HepG2 (cell line): ENCODE data around the gene SLC39A8. TPM values are rescaled to one million over a fixed set of nuclear protein-coding genes. Genes with fewer than 3 reads are reported as not detected.

Source experiments
- BCL6 ChIP-seq: IDR thresholded peaks from 2 replicates; pipeline ENCODE4 v1.6.1; 2016; ENCODE audit warnings: missing genetic modification reagents, missing compliant biosample characterization
- EEA1 ChIP-seq: sonication (generic); formaldehyde crosslinking; IDR thresholded peaks from 2 replicates; pipeline ENCODE4 v1.5.1; 2020; ENCODE audit warnings: mild to moderate bottlenecking, missing genetic modification reagents, borderline replicate concordance
- EED ChIP-seq: sonication (generic); formaldehyde crosslinking; IDR thresholded peaks from 2 replicates; pipeline ENCODE4 v1.5.0; 2020; ENCODE audit warnings: mild to moderate bottlenecking, missing genetic modification reagents
- HNRNPK ChIP-seq: fragments of 200-400 bp; formaldehyde crosslinking; IDR thresholded peaks from 2 replicates; pipeline ENCODE4 v1.6.1; 2018; ENCODE audit warnings: low read length, low read depth, moderate library complexity, mild to moderate bottlenecking; ENCODE audit not compliant: poor library complexity, severe bottlenecking
- HOXA9 ChIP-seq: sonication (generic); formaldehyde crosslinking; IDR thresholded peaks from 2 replicates; pipeline ENCODE4 v1.8.1; 2022; ENCODE audit warnings: missing genetic modification reagents, mild to moderate bottlenecking, moderate library complexity, borderline replicate concordance
- MAFF ChIP-seq: IDR thresholded peaks from 2 replicates; pipeline ENCODE4 v1.6.1; 2011; ENCODE audit warnings: low read depth, low read length, improper control_type of control experiment
- MBNL3 ChIP-seq: fragments of 250-450 bp; sonication (Bioruptor Pico); conservative IDR thresholded peaks from 2 replicates; pipeline ENCODE4 v1.8.0; 2022; ENCODE audit warnings: mild to moderate bottlenecking, inconsistent platforms
- MTA3 ChIP-seq: sonication (generic); formaldehyde crosslinking; IDR thresholded peaks from 2 replicates; pipeline ENCODE4 v1.4.0; 2020; ENCODE audit warnings: missing genetic modification reagents
- MYNN ChIP-seq: sonication (generic); formaldehyde crosslinking; IDR thresholded peaks from 2 replicates; pipeline ENCODE4 v1.4.0; 2020; ENCODE audit warnings: mild to moderate bottlenecking, low read depth, missing genetic modification reagents
- MZF1 ChIP-seq: sonication (generic); formaldehyde crosslinking; IDR thresholded peaks from 2 replicates; pipeline ENCODE4 v1.8.1; 2023; ENCODE audit warnings: mild to moderate bottlenecking, missing genetic modification reagents, borderline replicate concordance
- NCOR1 ChIP-seq: fragments of 200-600 bp; sonication (generic); IDR thresholded peaks from 2 replicates; pipeline ENCODE4 v1.7.0; 2017; ENCODE audit warnings: antibody characterized with exemption, low read length, borderline replicate concordance
- RXRA ChIP-seq: sonication (generic); formaldehyde crosslinking; IDR thresholded peaks from 2 replicates; pipeline ENCODE4 v1.5.1; 2020; ENCODE audit warnings: missing genetic modification reagents
- RXRB ChIP-seq: IDR thresholded peaks from 2 replicates; pipeline ENCODE4 v1.6.1; 2016; ENCODE audit warnings: borderline replicate concordance, missing genetic modification reagents, missing compliant biosample characterization
- SP1 ChIP-seq, 2 experiments: fragments of 450-650 bp in 1 of 2; sonication (generic) in 1 of 2; formaldehyde crosslinking in 1 of 2; IDR thresholded peaks; 2 replicates each; pipeline versions ENCODE4 v1.4.0 to v1.6.1; 2016 to 2020; ENCODE audit warnings: missing genetic modification reagents in 1 of 2
- THYN1 ChIP-seq: sonication (generic); formaldehyde crosslinking; IDR thresholded peaks from 2 replicates; pipeline ENCODE4 v1.8.1; 2023; ENCODE audit warnings: low read depth, mild to moderate bottlenecking, moderate library complexity, missing genetic modification reagents, borderline replicate concordance
- TOE1 ChIP-seq: sonication (generic); formaldehyde crosslinking; IDR thresholded peaks from 2 replicates; pipeline ENCODE4 v1.4.0; 2020; ENCODE audit warnings: mild to moderate bottlenecking, missing genetic modification reagents
- ZC3H4 ChIP-seq: sonication (generic); formaldehyde crosslinking; IDR thresholded peaks from 2 replicates; pipeline ENCODE4 v1.4.0; 2020; ENCODE audit warnings: missing genetic modification reagents, borderline replicate concordance
- ZFAT ChIP-seq: sonication (generic); formaldehyde crosslinking; conservative IDR thresholded peaks from 2 replicates; pipeline ENCODE4 v1.8.1; 2023; ENCODE audit warnings: missing genetic modification reagents, inconsistent platforms
- ZFP36 ChIP-seq: fragments of 150-350 bp; IDR thresholded peaks from 2 replicates; pipeline ENCODE4 v1.6.1; 2018; ENCODE audit warnings: borderline replicate concordance, low read length, low read depth; ENCODE audit not compliant: partially characterized antibody
- ZNF33A ChIP-seq: sonication (generic); formaldehyde crosslinking; IDR thresholded peaks from 2 replicates; pipeline ENCODE4 v1.5.1; 2020; ENCODE audit warnings: missing genetic modification reagents, mild to moderate bottlenecking, moderate library complexity, borderline replicate concordance
- ZNF572 ChIP-seq: sonication (generic); formaldehyde crosslinking; IDR thresholded peaks from 2 replicates; pipeline ENCODE4 v1.5.1; 2020; ENCODE audit warnings: mild to moderate bottlenecking, missing genetic modification reagents
- ZNF607 ChIP-seq: sonication (generic); formaldehyde crosslinking; IDR thresholded peaks from 2 replicates; pipeline ENCODE4 v1.5.1; 2020; ENCODE audit warnings: missing genetic modification reagents, mild to moderate bottlenecking, borderline replicate concordance
- ZNF883 ChIP-seq: sonication (generic); formaldehyde crosslinking; IDR thresholded peaks from 2 replicates; pipeline ENCODE4 v1.5.1; 2020; ENCODE audit warnings: mild to moderate bottlenecking, missing genetic modification reagents; ENCODE audit errors: not compliant biosample characterization
- ZSCAN29 ChIP-seq: sonication (generic); formaldehyde crosslinking; conservative IDR thresholded peaks from 2 replicates; pipeline ENCODE4 v1.4.0; 2020; ENCODE audit warnings: mild to moderate bottlenecking, missing genetic modification reagents
- polyA plus RNA-seq, 8 experiments: library from polyadenylated mRNA; depleted of rRNA in 3 of 8; stranded (reverse) in 7 of 8; unstranded in 1 of 8; fragments of >200 nt; fragmentation: Illumina TruSeq in 4 of 8; extraction: Trizol in 4 of 8; gene quantifications; 2 replicates each; pipeline versions ENCODE4 v1.2.1 to v1.2.3, GENCODE V29; 2011 to 2016; ENCODE audit warnings: low read depth in 4 of 8, missing spikeins in 1 of 8, mixed read lengths in 1 of 8; ENCODE audit not compliant: insufficient read depth in 1 of 8
- total RNA-seq, 5 experiments: library from RNA; depleted of rRNA; stranded (reverse); fragments of >200 nt; fragmentation: Illumina TruSeq; extraction: Trizol; gene quantifications; 2 replicates each; pipeline ENCODE4 v1.2.3, GENCODE V29; 2016; ENCODE audit warnings: low read depth in 1 of 5
- TF ChIP-seq, protein P1 (sequence below): sonication (generic); formaldehyde crosslinking; IDR thresholded peaks from 2 replicates; pipeline ENCODE4 v1.8.1; 2023; ENCODE audit warnings: mild to moderate bottlenecking, missing genetic modification reagents
- TF ChIP-seq, protein P2 (sequence below): sonication (generic); formaldehyde crosslinking; IDR thresholded peaks from 2 replicates; pipeline ENCODE4 v1.5.0; 2020; ENCODE audit warnings: missing genetic modification reagents
- TF ChIP-seq, protein P3 (sequence below): sonication (generic); formaldehyde crosslinking; IDR thresholded peaks from 2 replicates; pipeline ENCODE4 v1.4.0; 2020; ENCODE audit warnings: mild to moderate bottlenecking, missing genetic modification reagents
- TF ChIP-seq, protein P4 (sequence below): sonication (generic); formaldehyde crosslinking; IDR thresholded peaks from 2 replicates; pipeline ENCODE4 v1.5.1; 2020; ENCODE audit warnings: missing genetic modification reagents, mild to moderate bottlenecking, borderline replicate concordance

SLC39A8 gene
- total and polyA plus RNA-seq, 2 of the 13 experiments (the other 11 are each of a cell fraction or from before 2014, with no cell fraction given): 0.22 to 0.38 TPM

DNA sequence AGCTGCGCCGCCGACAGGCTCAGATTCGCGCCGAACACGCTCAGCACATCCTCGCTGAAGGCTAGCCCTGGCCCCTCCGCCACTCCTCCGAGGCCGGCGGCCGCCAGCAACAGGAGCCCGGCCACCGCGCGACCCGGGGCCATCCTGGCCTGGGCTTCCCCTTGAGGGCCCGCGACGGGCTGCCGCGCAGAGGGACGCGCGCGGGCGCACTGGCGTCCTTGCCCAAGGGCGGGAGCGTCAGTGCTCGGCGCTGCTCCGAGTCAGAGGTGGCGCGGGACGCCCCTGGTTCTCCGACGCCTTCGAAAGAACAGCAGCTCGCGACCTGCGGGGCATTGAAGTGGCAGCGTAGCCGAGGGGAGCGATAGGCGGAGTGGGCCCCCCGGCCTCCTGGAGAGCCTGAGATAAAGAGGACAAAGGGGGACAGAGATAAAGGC, 745 bp downstream of the SLC39A8 start (continued):
- TF ChIP-seq MBNL3 (no peak), ZNF607 (CRISPR knock-in tag) (no peak), TOE1 (CRISPR knock-in tag) (no peak), BCL6 (CRISPR knock-in tag) (no peak), SP1 (IDR thresholded peaks at IDR 0.05) (no peak), SP1 (CRISPR knock-in tag; IDR thresholded peaks at IDR 0.05) (no peak), MTA3 (CRISPR knock-in tag) (no peak), MZF1 (no peak), ZNF572 (CRISPR knock-in tag) (no peak), RXRA (CRISPR knock-in tag) (no peak), HNRNPK (no peak), NCOR1 (no peak), MAFF (no peak), HOXA9 (no peak), ZNF883 (CRISPR knock-in tag) (no peak), EEA1 (CRISPR knock-in tag) (no peak), THYN1 (CRISPR knock-in tag) (no peak), RXRB (CRISPR knock-in tag) (no peak), ZC3H4 (no peak), ZFAT (CRISPR knock-in tag) (no peak), ZFP36 (no peak), ZNF33A (CRISPR knock-in tag) (no peak), EED (CRISPR knock-in tag) (no peak), ZSCAN29 (CRISPR knock-in tag) (no peak), MYNN (CRISPR knock-in tag) (no peak; the same call in 1 of the 2 replicates)
- TF ChIP-seq, protein P1, sequence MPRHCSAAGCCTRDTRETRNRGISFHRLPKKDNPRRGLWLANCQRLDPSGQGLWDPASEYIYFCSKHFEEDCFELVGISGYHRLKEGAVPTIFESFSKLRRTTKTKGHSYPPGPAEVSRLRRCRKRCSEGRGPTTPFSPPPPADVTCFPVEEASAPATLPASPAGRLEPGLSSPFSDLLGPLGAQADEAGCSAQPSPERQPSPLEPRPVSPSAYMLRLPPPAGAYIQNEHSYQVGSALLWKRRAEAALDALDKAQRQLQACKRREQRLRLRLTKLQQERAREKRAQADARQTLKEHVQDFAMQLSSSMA: no peak
- TF ChIP-seq, protein P2, sequence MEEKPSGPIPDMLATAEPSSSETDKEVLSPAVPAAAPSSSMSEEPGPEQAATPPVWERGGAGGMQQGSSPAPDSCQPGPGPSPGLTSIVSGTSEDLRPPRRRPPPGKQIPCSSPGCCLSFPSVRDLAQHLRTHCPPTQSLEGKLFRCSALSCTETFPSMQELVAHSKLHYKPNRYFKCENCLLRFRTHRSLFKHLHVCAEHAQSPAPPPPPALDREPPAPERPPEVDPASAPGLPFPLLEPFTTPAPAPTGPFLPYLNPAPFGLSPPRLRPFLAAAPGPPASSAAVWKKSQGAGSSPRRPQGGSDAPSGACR (CRISPR knock-in tag): no peak
- TF ChIP-seq, protein P3, sequence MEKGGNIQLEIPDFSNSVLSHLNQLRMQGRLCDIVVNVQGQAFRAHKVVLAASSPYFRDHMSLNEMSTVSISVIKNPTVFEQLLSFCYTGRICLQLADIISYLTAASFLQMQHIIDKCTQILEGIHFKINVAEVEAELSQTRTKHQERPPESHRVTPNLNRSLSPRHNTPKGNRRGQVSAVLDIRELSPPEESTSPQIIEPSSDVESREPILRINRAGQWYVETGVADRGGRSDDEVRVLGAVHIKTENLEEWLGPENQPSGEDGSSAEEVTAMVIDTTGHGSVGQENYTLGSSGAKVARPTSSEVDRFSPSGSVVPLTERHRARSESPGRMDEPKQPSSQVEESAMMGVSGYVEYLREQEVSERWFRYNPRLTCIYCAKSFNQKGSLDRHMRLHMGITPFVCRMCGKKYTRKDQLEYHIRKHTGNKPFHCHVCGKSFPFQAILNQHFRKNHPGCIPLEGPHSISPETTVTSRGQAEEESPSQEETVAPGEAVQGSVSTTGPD (CRISPR knock-in tag): no peak
- TF ChIP-seq, protein P4, sequence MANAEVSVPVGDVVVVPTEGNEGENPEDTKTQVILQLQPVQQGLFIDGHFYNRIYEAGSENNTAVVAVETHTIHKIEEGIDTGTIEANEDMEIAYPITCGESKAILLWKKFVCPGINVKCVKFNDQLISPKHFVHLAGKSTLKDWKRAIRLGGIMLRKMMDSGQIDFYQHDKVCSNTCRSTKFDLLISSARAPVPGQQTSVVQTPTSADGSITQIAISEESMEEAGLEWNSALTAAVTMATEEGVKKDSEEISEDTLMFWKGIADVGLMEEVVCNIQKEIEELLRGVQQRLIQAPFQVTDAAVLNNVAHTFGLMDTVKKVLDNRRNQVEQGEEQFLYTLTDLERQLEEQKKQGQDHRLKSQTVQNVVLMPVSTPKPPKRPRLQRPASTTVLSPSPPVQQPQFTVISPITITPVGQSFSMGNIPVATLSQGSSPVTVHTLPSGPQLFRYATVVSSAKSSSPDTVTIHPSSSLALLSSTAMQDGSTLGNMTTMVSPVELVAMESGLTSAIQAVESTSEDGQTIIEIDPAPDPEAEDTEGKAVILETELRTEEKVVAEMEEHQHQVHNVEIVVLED (CRISPR knock-in tag): no peak
